Activated CD4-positive, alpha-beta T cell treated with anti-CD3 and anti-CD28 coated beads, Interleukin-2, Interleukin-6, amounts not matched to agents 100 ng/mL and 50 ng/mL, durations not matched to agents 16 hours and 8 hours (primary cell): ENCODE results near the gene PDGFC.
"Not testable (repeated sequence)": the region's sequence is repeated elsewhere in the genome, so short reads cannot be mapped to it uniquely, and the experiment has no call there.

Source experiments
- DNase-seq: peaks from one replicate; pipeline ENCODE4 v3.0.0-alpha.2; 2020

The PDGFC gene

GRCh38 chr4:156949373-156949814 lies 22.2 kb downstream of the PDGFC start:
- DNase-seq = no peak

GRCh38 chr4:156948738-156949137 lies 22.9 kb downstream of the PDGFC start:
- no peak for DNase-seq

DNA sequence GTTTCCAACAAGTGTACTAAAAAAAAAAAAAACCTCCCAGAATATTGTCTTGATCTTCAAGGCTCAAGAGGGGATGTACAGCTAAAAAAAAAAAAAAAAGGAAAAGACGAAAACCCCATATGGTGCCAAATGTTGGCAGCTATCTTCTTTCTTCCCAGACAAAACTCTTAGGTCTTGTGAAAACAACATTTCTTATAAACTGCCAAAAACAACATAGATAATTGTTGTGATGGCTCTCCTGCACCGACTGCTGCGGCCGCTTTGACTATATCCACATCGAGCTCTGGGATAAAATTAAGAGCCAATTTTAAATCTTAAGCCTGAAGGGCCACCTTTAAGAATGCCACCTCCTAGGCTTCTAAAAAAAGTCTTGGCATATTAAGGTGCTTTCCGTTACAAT lies 23.5 kb downstream of the PDGFC start:
- DNase-seq = no peak

DNA sequence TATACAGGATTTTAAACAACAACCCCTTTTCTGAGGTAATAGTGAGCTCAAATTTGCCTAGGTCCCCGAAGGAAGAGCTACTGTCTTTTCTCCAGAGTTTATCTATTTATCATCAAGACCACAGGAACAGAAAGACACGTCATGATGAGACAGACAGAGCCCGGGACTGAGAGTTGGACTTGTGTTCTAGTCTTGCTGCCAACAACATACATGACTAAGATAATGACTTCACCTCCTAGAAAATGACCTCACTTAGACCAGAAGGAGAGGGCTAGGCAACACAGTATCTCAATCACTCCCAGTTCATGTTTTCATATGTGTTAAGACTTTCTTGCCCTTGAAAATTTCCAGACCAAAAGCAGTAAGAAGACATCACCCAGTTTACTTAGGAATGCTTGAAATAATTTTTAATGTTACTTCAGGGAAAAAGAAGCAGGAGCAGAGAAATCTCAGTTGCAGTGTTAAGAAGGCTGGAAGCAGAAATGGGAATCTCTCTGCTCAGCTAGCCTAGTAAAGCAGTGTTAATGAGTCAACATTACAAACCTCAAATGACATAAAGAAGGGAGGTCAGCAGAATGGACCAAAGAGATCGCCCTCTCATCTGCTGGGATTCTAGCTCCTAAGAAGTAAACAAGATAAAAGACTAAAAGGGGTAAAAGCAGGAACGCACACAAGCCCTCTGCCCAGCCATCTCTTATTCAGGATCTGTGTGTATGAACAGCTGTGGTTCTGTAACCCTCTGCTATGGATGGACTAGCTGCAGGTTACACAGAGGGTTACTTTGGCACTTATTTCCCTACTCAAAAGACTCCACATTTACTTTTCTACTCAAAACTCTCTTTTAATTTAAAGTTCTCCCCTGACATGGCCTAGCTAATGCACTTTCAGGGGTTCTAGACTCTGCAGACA lies 24.8 kb downstream of the PDGFC start:
- peak; percentile 1 for DNase-seq

DNA sequence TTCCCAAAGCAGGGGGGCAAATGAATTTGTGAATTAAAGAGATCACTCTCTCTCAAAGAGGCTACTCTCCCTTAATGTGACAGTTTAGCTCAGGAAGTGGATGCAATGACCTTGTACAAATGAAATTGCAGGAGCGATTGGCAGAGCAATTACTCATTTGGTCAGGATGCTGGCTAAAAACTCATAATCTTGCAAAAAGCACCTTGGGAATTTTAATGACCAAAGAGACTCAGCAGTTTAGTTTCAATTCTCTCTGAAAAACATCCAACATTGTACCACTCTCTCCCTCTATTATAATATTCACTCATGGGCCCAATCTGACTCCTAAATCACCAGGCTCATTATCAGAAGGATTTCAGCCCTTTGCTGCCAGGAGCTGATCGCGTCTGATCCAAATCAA lies 26.1 kb downstream of the PDGFC start:
- DNase-seq = no peak

- DNase-seq = no peak
These were observed 28.6 kb downstream of the PDGFC start for GRCh38 chr4:156942991-156943390.

DNA sequence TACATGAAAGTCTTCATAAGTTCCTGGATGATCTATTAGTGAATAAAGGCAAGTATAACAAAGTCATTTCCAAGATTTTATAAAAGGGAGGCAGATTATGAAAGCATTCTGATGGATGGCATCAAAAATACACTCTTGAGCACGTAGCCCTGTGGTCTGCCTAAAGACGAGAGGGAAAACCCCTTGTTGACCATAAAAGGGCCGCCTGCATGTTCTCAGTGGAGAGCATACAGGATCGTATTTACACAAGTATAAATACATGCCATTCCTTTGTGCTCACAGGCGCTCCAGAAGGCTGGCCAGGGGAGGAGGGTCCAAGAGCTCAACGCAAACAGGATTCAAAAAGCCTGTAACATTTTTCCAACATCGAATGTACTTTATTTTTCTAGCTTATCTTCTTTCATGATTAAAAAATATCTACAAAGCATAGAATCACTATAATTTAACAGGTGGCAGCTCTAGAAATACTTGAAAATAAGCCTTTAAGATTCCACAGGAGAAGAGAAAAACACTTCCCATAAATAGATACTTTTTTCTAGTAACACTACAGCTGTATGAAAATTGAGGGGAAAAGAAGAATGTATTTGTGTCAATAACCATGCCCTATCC lies 29.6 kb downstream of the PDGFC start:
- no peak for DNase-seq

DNA sequence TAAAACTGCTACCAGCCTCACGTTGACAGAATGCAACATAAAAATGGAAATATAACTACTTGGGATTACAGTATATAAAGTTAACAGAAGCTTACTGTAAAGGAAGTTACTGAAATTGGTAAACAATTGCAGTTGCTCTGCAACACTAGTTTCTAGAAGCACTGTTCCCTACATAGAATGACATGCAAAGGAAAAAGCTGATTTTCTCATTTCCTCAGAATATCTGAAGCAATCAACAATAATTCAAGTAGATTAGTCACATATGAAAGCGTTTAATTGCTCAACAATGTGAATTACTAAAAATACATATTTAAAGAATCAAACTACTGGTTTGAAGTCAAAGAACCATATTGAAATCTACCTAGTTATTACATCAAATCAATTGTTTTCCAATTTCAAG lies 31.8 kb downstream of the PDGFC start:
- DNase-seq = no peak

DNA sequence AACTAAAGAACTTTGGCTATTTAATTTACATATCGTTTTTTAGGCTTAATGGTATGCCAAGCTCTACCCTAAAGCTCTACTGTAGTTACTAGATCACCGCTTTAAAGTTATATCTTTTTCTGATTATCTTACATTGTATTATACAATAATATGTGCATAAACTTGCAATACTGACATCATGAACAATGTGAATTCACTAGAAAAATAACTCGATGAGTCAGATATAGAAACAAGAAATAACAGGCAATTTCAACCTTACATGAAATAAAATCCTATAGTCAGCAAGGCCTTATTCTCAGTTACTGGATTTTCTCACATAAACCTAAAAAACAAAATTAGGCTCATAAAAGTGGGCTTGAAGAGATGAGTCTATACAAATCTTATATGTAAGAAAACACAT lies 32.5 kb downstream of the PDGFC start:
- no peak for DNase-seq

DNA sequence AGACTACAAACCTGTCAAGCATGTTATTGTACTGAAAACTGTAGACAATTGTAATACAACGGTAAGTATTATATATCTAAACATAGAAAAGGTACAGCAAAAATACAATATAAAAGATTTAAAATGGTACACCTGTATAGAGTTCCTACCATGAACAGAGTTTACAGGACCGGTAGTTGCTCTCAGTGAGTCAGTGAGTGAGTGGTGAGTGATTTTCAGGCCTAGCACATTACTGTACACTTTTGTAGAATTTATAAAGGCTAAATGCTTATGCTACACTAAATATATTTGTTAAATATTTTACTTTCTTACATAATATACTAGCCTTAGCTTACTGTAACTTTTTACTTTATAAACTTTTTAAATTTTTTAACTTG lies 37.4 kb downstream of the PDGFC start:
- DNase-seq = no peak

- no peak for DNase-seq
These were observed 37.9 kb downstream of the PDGFC start for GRCh38 chr4:156933633-156934258.

DNA sequence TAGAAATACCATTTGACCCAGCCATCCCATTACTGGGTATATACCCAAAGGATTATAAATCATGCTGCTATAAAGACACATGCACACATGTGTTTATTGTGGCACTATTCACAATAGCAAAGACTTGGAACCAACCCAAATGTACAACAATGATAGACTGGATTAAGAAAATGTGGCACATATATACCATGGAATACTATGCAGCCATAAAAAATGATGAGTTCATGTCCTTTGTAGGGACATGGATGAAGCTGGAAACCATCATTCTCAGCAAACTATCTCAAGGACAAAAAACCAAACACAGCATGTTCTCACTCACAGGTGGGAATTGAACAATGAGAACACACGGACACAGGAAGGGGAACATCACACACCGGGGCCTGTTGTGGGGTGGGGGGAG lies 39.2 kb downstream of the PDGFC start:
- DNase-seq = not testable (repeated sequence)

GRCh38 chr4:156931267-156931666 lies 40.3 kb downstream of the PDGFC start:
- DNase-seq = no peak

- no peak for DNase-seq
These were observed 42.1 kb downstream of the PDGFC start for GRCh38 chr4:156929386-156930105.

DNA sequence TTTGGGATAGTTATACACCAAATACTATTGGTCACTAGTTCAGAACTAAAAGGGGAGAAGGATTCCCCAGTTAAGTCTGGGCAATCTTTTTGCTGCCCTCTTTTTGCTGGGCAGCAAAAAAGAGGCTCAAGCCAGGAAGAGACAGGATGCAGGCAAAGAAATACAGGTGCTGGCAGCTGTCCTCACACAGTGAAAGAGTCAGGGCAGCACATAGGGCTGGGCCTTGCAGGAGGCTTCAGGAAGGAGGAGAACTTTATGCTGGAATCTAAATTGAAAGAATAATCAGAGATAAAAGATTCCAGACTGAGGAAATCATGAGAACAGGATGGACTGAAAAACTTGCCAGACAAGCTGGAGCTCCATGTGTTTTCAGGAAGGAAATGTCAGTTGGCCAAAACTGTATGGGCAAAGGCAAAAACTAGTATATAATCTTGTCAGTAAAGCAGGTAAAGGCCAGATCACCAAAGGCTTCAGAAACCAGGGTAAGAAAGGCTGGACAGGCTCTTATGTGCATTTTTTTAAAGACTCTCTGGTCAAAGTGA lies 46.8 kb downstream of the PDGFC start:
- no peak for DNase-seq

GRCh38 chr4:156923525-156923924 lies 48.1 kb downstream of the PDGFC start:
- no peak for DNase-seq

- no peak for DNase-seq
These were observed 56.4 kb downstream of the PDGFC start for GRCh38 chr4:156915221-156915620.

- DNase-seq = no peak
These were observed 58.4 kb downstream of the PDGFC start for GRCh38 chr4:156913234-156913633.

GRCh38 chr4:156909010-156909409 lies 62.6 kb downstream of the PDGFC start:
- no peak for DNase-seq

DNA sequence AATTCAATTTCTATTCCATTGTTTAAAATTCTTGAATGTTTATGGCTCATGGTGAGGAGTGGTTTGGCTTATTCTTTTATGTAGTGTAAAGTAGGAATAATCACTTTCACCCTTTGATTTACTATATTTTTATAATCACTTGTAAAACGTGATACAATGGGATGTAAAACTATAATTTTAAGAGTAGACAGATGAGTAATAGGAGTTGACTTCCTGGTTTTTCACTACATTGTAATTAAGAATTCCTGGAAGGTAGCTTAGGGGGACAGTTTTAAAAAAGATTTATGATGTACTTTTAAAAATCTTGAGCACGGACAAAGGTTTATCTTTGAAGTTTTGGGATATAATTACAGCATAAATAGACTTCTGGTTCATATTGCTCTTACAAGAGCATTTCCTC lies 65.3 kb downstream of the PDGFC start:
- DNase-seq = no peak

- no peak for DNase-seq
These were observed 69.7 kb downstream of the PDGFC start for GRCh38 chr4:156901871-156902270.

DNA sequence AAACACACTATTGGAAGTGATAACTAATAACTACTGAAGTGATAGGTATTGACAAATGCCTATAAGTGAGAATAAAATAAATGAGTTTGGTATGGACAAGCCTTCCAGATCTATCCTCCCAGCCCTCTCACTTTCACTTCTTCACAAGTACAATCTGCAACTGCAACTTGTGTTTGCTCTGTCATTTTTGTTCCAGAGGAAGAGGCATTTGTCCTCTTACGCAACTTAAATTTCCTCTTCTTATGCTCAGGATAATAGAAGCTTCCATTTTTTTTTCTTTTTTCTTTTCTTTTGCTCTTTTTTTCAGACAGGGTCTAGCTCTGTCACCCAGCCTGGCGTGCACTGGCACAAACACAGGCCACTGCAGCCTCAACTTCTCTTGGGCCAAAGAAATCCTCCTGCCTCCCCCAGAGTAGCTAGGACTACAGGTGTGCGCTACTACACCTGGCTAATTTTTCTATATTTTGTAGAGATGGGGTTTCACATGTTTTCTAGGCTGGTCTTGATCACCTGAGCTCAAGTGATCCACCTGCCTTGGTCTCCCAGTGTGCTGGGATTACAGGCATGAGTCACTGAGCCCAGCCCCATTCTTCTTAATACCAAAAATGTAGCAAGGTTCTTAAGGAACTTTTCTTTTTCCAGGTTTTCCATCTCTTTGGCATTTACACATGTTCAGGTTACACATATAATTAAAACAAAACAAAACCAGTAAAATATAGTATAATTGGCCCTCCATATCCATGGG lies 73.1 kb downstream of the PDGFC start:
- no peak for DNase-seq
